GM19468 (cell line): Measurements from ENCODE around the gene MTCL1.

Experiments
- ATAC-seq: cut with Tn5 transposase; IDR thresholded peaks from one replicate; pipeline ENCODE4 v1.9.1; 2021; ENCODE audit warnings: mild to moderate bottlenecking, moderate library complexity, moderate number of reproducible peaks; ENCODE audit not compliant: unreplicated experiment; ENCODE audit errors: extremely low read depth

Gene MTCL1

GRCh38 chr18:8708670-8709069 is 3.3 kb downstream of the MTCL1 start:
- ATAC-seq, result no peak

- no peak for ATAC-seq
Measured at GRCh38 chr18:8709248-8710059, 4.1 kb downstream of the MTCL1 start.

GRCh38 chr18:8711736-8712135 is 6.4 kb downstream of the MTCL1 start:
- ATAC-seq, result no peak

- no peak for ATAC-seq
Measured at GRCh38 chr18:8713691-8714090, 8.3 kb downstream of the MTCL1 start.

- no peak for ATAC-seq
Measured at GRCh38 chr18:8715599-8715998, 10.2 kb downstream of the MTCL1 start.

- no peak for ATAC-seq
Measured at GRCh38 chr18:8717011-8717770, 11.8 kb downstream of the MTCL1 start.

GRCh38 chr18:8718401-8718913 is 13.1 kb downstream of the MTCL1 start:
- ATAC-seq, result no peak

GRCh38 chr18:8719192-8719591 is 13.8 kb downstream of the MTCL1 start:
- no peak for ATAC-seq

GRCh38 chr18:8720141-8720540 is 14.8 kb downstream of the MTCL1 start:
- ATAC-seq, result no peak

GRCh38 chr18:8721094-8721669 is 15.8 kb downstream of the MTCL1 start:
- ATAC-seq, result no peak

- ATAC-seq, result no peak
Measured at GRCh38 chr18:8721716-8722115, 16.4 kb downstream of the MTCL1 start.

- ATAC-seq, result no peak
Measured at GRCh38 chr18:8722946-8723820, 17.8 kb downstream of the MTCL1 start.

GRCh38 chr18:8724452-8724851 is 19.1 kb downstream of the MTCL1 start:
- ATAC-seq, result no peak

GRCh38 chr18:8726281-8726680 is 20.9 kb downstream of the MTCL1 start:
- ATAC-seq, result no peak

GRCh38 chr18:8726963-8727705 is 21.8 kb downstream of the MTCL1 start:
- ATAC-seq, result no peak

GRCh38 chr18:8730080-8730827 is 24.9 kb downstream of the MTCL1 start:
- ATAC-seq, result no peak

- no peak for ATAC-seq
Measured at GRCh38 chr18:8732442-8733360, 27.3 kb downstream of the MTCL1 start.

- no peak for ATAC-seq
Measured at GRCh38 chr18:8734496-8734895, 29.1 kb downstream of the MTCL1 start.
